Fibroblast of peridontal ligament (primary cell): Measurements from ENCODE around the gene SERPINH1.

Source experiments
- DNase-seq: peaks from one replicate; pipeline ENCODE4 v3.0.0-alpha.2; 2010; ENCODE audit errors: extremely low read depth

SERPINH1 gene

GRCh38 chr11:75562048-75562835 lies at the start of gene SERPINH1:
SERPINH1 (plus strand) TSS chr11:75562253; CDS start chr11:75566350, 4,097 bp downstream.
- peak; percentile 92 for DNase-seq

GRCh38 chr11:75513250-75513649 lies 48.8 kb upstream of the SERPINH1 start:
- peak; percentile 60 for DNase-seq

GRCh38 chr11:75514596-75514995 lies 47.5 kb upstream of the SERPINH1 start:
- no peak for DNase-seq

GRCh38 chr11:75516140-75516539 lies 45.9 kb upstream of the SERPINH1 start:
- no peak for DNase-seq

GRCh38 chr11:75516886-75517285 lies 45.2 kb upstream of the SERPINH1 start:
- DNase-seq = no peak

GRCh38 chr11:75518204-75518549 lies 43.9 kb upstream of the SERPINH1 start:
- no peak for DNase-seq

GRCh38 chr11:75518771-75519653 lies 43.0 kb upstream of the SERPINH1 start:
- no peak for DNase-seq

- DNase-seq = no peak
Measured at GRCh38 chr11:75520688-75521087, 41.4 kb upstream of the SERPINH1 start.

- DNase-seq = no peak
Measured at GRCh38 chr11:75522286-75523044, 39.6 kb upstream of the SERPINH1 start.

- DNase-seq = no peak
Measured at GRCh38 chr11:75523189-75523588, 38.9 kb upstream of the SERPINH1 start.

GRCh38 chr11:75523811-75524664 lies 38.0 kb upstream of the SERPINH1 start:
- DNase-seq = no peak

- DNase-seq = no peak
Measured at GRCh38 chr11:75524665-75525432, 37.2 kb upstream of the SERPINH1 start.

- peak; percentile 43 for DNase-seq
Measured at GRCh38 chr11:75525433-75526191, 36.4 kb upstream of the SERPINH1 start, which contains the start of gene GDPD5. GDPD5 (minus strand) TSS chr11:75525941; CDS start chr11:75477735, 48,206 bp downstream.

- DNase-seq = no peak
Measured at GRCh38 chr11:75526192-75526541, 35.9 kb upstream of the SERPINH1 start.

GRCh38 chr11:75527130-75527529 lies 34.9 kb upstream of the SERPINH1 start:
- DNase-seq = no peak

GRCh38 chr11:75527938-75528735 lies 33.9 kb upstream of the SERPINH1 start:
- no peak for DNase-seq

- no peak for DNase-seq
Measured at GRCh38 chr11:75530577-75530976, 31.5 kb upstream of the SERPINH1 start.

GRCh38 chr11:75531325-75531724 lies 30.7 kb upstream of the SERPINH1 start:
- no peak for DNase-seq
